HG02852 (cell line): Measurements from ENCODE around the gene ISY1.
"Not testable (repeated sequence)": the region's sequence is repeated elsewhere in the genome, so short reads cannot be mapped to it uniquely, and the experiment has no call there.

Source experiments
- ATAC-seq: cut with Tn5 transposase; IDR thresholded peaks from one replicate; pipeline ENCODE4 v1.9.1; 2021; ENCODE audit warnings: mild to moderate bottlenecking, moderate library complexity; ENCODE audit not compliant: unreplicated experiment

ISY1 gene

GRCh38 chr3:129160891-129161859 is at the start of gene ISY1:
Gene ISY1 (minus strand): TSS chr3:129161063. CDS start chr3:129160975, 88 bp downstream.
- ATAC-seq: peak; percentile 81

- no peak for ATAC-seq
These were observed 46.6 kb upstream of the ISY1 start for GRCh38 chr3:129207479-129207878.

GRCh38 chr3:129205109-129205832 is 44.4 kb upstream of the ISY1 start:
- no peak for ATAC-seq

- no peak for ATAC-seq
These were observed 43.6 kb upstream of the ISY1 start for GRCh38 chr3:129204473-129204872.

- ATAC-seq: no peak
These were observed 38.5 kb upstream of the ISY1 start for GRCh38 chr3:129199366-129199765.

- no peak for ATAC-seq
These were observed 36.5 kb upstream of the ISY1 start for GRCh38 chr3:129197321-129197720.

GRCh38 chr3:129196601-129197000 is 35.7 kb upstream of the ISY1 start:
- ATAC-seq: no peak

- ATAC-seq: no peak
These were observed 34.9 kb upstream of the ISY1 start for GRCh38 chr3:129195731-129196256.

GRCh38 chr3:129189793-129190192 is 28.9 kb upstream of the ISY1 start:
- not testable (repeated sequence) for ATAC-seq

GRCh38 chr3:129187857-129188256 is 27.0 kb upstream of the ISY1 start:
- no peak for ATAC-seq

GRCh38 chr3:129185783-129186182 is 24.9 kb upstream of the ISY1 start:
- no peak for ATAC-seq

GRCh38 chr3:129184784-129185542 is 24.1 kb upstream of the ISY1 start:
- ATAC-seq: not testable (repeated sequence)

- no peak for ATAC-seq
These were observed 23.5 kb upstream of the ISY1 start for GRCh38 chr3:129184396-129184657.

GRCh38 chr3:129183569-129184395 is 22.9 kb upstream of the ISY1 start, which contains the start of gene CNBP:
Gene CNBP (minus strand): TSS chr3:129183896. CDS start chr3:129171757, 12,139 bp downstream.
- peak; percentile 94 for ATAC-seq

- ATAC-seq: no peak
These were observed 21.7 kb upstream of the ISY1 start for GRCh38 chr3:129182390-129183185.

- ATAC-seq: no peak
These were observed 21.0 kb upstream of the ISY1 start for GRCh38 chr3:129181819-129182218.

GRCh38 chr3:129180461-129180860 is 19.6 kb upstream of the ISY1 start:
- ATAC-seq: no peak

- ATAC-seq: no peak
These were observed 15.2 kb upstream of the ISY1 start for GRCh38 chr3:129176051-129176450.

- no peak for ATAC-seq
These were observed 12.9 kb upstream of the ISY1 start for GRCh38 chr3:129173725-129174124.
